Hepatocyte (in vitro differentiated cells): ENCODE measurements around the gene CHD9. TPM values are rescaled to one million over a fixed set of nuclear protein-coding genes. Genes with fewer than 3 reads are reported as not detected.

ENCODE experiments used
- DNase-seq: peaks from one replicate; pipeline ENCODE4 v3.0.0-alpha.2; 2016; ENCODE audit warnings: low spot score
- H2AFZ ChIP-seq: fragments of 200-600 bp; sonication (generic); 2 replicates; pipeline ENCODE4 v1.6.0; 2016; ENCODE audit warnings: antibody characterized with exemption, mild to moderate bottlenecking
- H3K27ac ChIP-seq: fragments of 200-600 bp; sonication (generic); 2 replicates; pipeline ENCODE4 v1.5.1; 2016; ENCODE audit warnings: mild to moderate bottlenecking
- H3K27me3 ChIP-seq: fragments of 200-600 bp; sonication (generic); 2 replicates; pipeline ENCODE4 v1.6.1; 2016
- H3K36me3 ChIP-seq: fragments of 200-600 bp; sonication (generic); replicated peaks from 2 replicates; pipeline ENCODE4 v1.5.1; 2016; ENCODE audit warnings: low read depth; ENCODE audit not compliant: insufficient read depth
- H3K4me1 ChIP-seq: fragments of 200-600 bp; sonication (generic); 2 replicates; pipeline ENCODE4 v1.5.1; 2016; ENCODE audit warnings: mild to moderate bottlenecking, moderate library complexity; ENCODE audit not compliant: insufficient read depth
- H3K4me2 ChIP-seq: fragments of 200-600 bp; sonication (generic); 2 replicates; pipeline ENCODE4 v1.6.0; 2016
- H3K4me3 ChIP-seq: fragments of 200-600 bp; sonication (generic); 2 replicates; pipeline ENCODE4 v1.5.1; 2016; ENCODE audit warnings: mild to moderate bottlenecking
- H3K79me2 ChIP-seq: fragments of 200-600 bp; sonication (generic); 2 replicates; pipeline ENCODE4 v1.6.0; 2017; ENCODE audit warnings: mild to moderate bottlenecking
- H3K9me2 ChIP-seq: fragments of 200-600 bp; sonication (generic); replicated peaks from 2 replicates; pipeline ENCODE4 v1.6.0; 2017; ENCODE audit warnings: mild to moderate bottlenecking; ENCODE audit not compliant: insufficient read depth
- H3K9me3 ChIP-seq: fragments of 200-600 bp; sonication (generic); 2 replicates; pipeline ENCODE4 v1.5.1; 2016; ENCODE audit warnings: low read depth, mild to moderate bottlenecking
- H4K20me1 ChIP-seq: fragments of 200-600 bp; sonication (generic); 2 replicates; pipeline ENCODE4 v1.6.0; 2016; ENCODE audit warnings: mild to moderate bottlenecking; ENCODE audit not compliant: insufficient read depth, poor library complexity, severe bottlenecking
- CTCF ChIP-seq: fragments of 200-600 bp; sonication (generic); IDR thresholded peaks from 2 replicates; pipeline ENCODE4 v1.5.1; 2016; ENCODE audit warnings: antibody characterized with exemption, mild to moderate bottlenecking; ENCODE audit not compliant: poor library complexity
- EZH2 ChIP-seq: fragments of 200-600 bp; sonication (generic); IDR thresholded peaks from 2 replicates; pipeline ENCODE4 v1.6.1; 2016; ENCODE audit warnings: antibody characterized with exemption, mild to moderate bottlenecking, borderline replicate concordance
- EZH2phosphoT487 ChIP-seq: fragments of 200-600 bp; sonication (generic); IDR thresholded peaks from one replicate; pipeline ENCODE4 v1.6.1; 2018; ENCODE audit warnings: antibody characterized with exemption, mild to moderate bottlenecking, low read depth, moderate library complexity; ENCODE audit not compliant: unreplicated experiment, severe bottlenecking
- WGBS: methylation state at CpG from one replicate; pipeline ENCODE4 v1.1.6; 2016; ENCODE audit warnings: low lambda C conversion rate; ENCODE audit errors: missing lambda C conversion rate; 5-methylcytosine and 5-hydroxymethylcytosine counted together
- polyA plus RNA-seq: library from polyadenylated mRNA; unstranded; fragments of >200 nt; fragmentation: Nextera tagmentation; extraction: Ambion mirVana; gene quantifications from 2 replicates; pipeline ENCODE4 v1.2.1, GENCODE V29; 2016
- total RNA-seq: library from RNA; depleted of rRNA; stranded (reverse); fragments of >200 nt; gene quantifications from 2 replicates; pipeline ENCODE4 v1.2.3, GENCODE V29; 2014

Gene CHD9
- total and polyA plus RNA-seq, 2 experiments from 2014 or later = 54.9 to 68.2 TPM

- no peak for DNase-seq
- H2AFZ ChIP-seq = no peak overlapping the region
- no peaks in the 10 kb centered on the region for H3K9me3 ChIP-seq
- H3K9me2 ChIP-seq = no peaks in the 10 kb centered on the region
- TF ChIP-seq EZH2phosphoT487 (no peak), EZH2 (no peak), CTCF (no peak)
- H3K27ac ChIP-seq = no peak overlapping the region
- no peaks in the 10 kb centered on the region for H3K79me2 ChIP-seq
- no peaks in the 10 kb centered on the region for H3K36me3 ChIP-seq
- WGBS = 76% methylated on average over 3 of the region's 3 CpGs
- no peaks in the 10 kb centered on the region for H4K20me1 ChIP-seq
- no peak overlapping the region for H3K4me2 ChIP-seq
- no peaks in the 10 kb centered on the region for H3K27me3 ChIP-seq
- no peak overlapping the region for H3K4me3 ChIP-seq
- H3K4me1 ChIP-seq = peaks cover 6% of the 10 kb centered on the region
Measured at GRCh38 chr16:53029971-53030370, 24.8 kb upstream of the CHD9 start.

- peaks cover 6% of the 10 kb centered on the region for H3K4me1 ChIP-seq
- H3K4me3 ChIP-seq = no peak overlapping the region
- no peaks in the 10 kb centered on the region for H3K36me3 ChIP-seq
- H3K4me2 ChIP-seq = no peak overlapping the region
- no peaks in the 10 kb centered on the region for H3K9me2 ChIP-seq
- no peaks in the 10 kb centered on the region for H4K20me1 ChIP-seq
- DNase-seq = no peak
- H3K79me2 ChIP-seq = no peaks in the 10 kb centered on the region
- no peak overlapping the region for H3K27ac ChIP-seq
- TF ChIP-seq CTCF = no peak
- WGBS = 55% methylated on average over 2 of the region's 2 CpGs
- no peaks in the 10 kb centered on the region for H3K9me3 ChIP-seq
- H3K27me3 ChIP-seq = no peaks in the 10 kb centered on the region
- no peak overlapping the region for H2AFZ ChIP-seq
Measured at GRCh38 chr16:53031323-53031942, 23.4 kb upstream of the CHD9 start.

GRCh38 chr16:53034306-53034705 is 20.5 kb upstream of the CHD9 start:
- Histone ChIP-seq H3K4me3 (no peak overlapping the region), H3K36me3 (no peaks in the 10 kb centered on the region), H4K20me1 (no peaks in the 10 kb centered on the region), H2AFZ (no peak overlapping the region), H3K27me3 (no peaks in the 10 kb centered on the region), H3K9me2 (no peaks in the 10 kb centered on the region), H3K4me2 (no peak overlapping the region), H3K4me1 (peaks cover 6% of the 10 kb centered on the region), H3K79me2 (no peaks in the 10 kb centered on the region), H3K9me3 (no peaks in the 10 kb centered on the region), H3K27ac (no peak overlapping the region)
- WGBS = 85% methylated on average over 6 of the region's 6 CpGs
- no peak for TF ChIP-seq CTCF
- no peak for TF ChIP-seq EZH2
- TF ChIP-seq EZH2phosphoT487 = no peak
- DNase-seq = no peak
